CD4-positive, alpha-beta T cell (primary cell): ENCODE measurements around the gene ST3GAL5. TPM values are rescaled to one million over a fixed set of nuclear protein-coding genes. Genes with fewer than 3 reads are reported as not detected.

ENCODE experiments used
- ATAC-seq: fragments of 200-7000 bp; cut with Tn5 transposase; one replicate; pipeline ENCODE4 v1.10.0; 2022; ENCODE audit warnings: mild to moderate bottlenecking; ENCODE audit not compliant: poor library complexity
- CTCF ChIA-PET: fragments of 350-600 bp; sonication (Branson Sonifier 250); formaldehyde crosslinking; loops from one replicate; lab custom pipeline; 2021; ENCODE audit warnings: antibody characterized with exemption, inconsistent platforms; lab: Charles Lee
- POLR2A ChIA-PET: fragments of 350-600 bp; sonication (Branson Sonifier 250); formaldehyde crosslinking; loops from one replicate; lab custom pipeline; 2021; ENCODE audit warnings: antibody characterized with exemption, inconsistent platforms; lab: Charles Lee
- DNase-seq, 14 experiments: peaks; one replicate each; pipeline ENCODE4 v3.0.0-alpha.2; 2013 to 2020; ENCODE audit warnings: mixed read lengths in 2 of 14
- H3K27ac ChIP-seq, 2 donors: one replicate each; pipeline versions ENCODE4 v1.5.1 to v1.7.0; 2013; ENCODE audit warnings: low read length in 2 of 2, low read depth in 1 of 2, mild to moderate bottlenecking in 1 of 2
- H3K27me3 ChIP-seq, 2 experiments: 1 replicate in 1 of 2; 2 replicates in 1 of 2; pipeline versions ENCODE4 v1.6.1 to v1.7.0; 2013; ENCODE audit warnings: low read length in 2 of 2, control low read depth in 1 of 2, mild to moderate bottlenecking in 1 of 2, moderate library complexity in 1 of 2; ENCODE audit not compliant: insufficient read depth in 2 of 2, control insufficient read depth in 1 of 2
- H3K36me3 ChIP-seq: one replicate; pipeline ENCODE4 v1.6.1; 2013; ENCODE audit warnings: low read length, control low read depth; ENCODE audit not compliant: insufficient read depth
- H3K4me1 ChIP-seq: one replicate; pipeline ENCODE4 v1.6.1; 2013; ENCODE audit warnings: low read length, control low read depth; ENCODE audit not compliant: insufficient read depth
- H3K4me3 ChIP-seq: one replicate; pipeline ENCODE4 v1.5.1; 2013; ENCODE audit warnings: mild to moderate bottlenecking, low read length, moderate library complexity
- H3K9me3 ChIP-seq, 2 experiments: 1 replicate in 1 of 2; 2 replicates in 1 of 2; pipeline versions ENCODE4 v1.6.1 to v1.7.0; 2013; ENCODE audit warnings: low read length in 2 of 2, mild to moderate bottlenecking in 2 of 2, control low read depth in 1 of 2, moderate library complexity in 1 of 2; ENCODE audit not compliant: control insufficient read depth in 1 of 2, insufficient read depth in 1 of 2
- H3K27ac Mint-ChIP-seq: one replicate; pipeline ENCODE4 v1.8.0; 2020; ENCODE audit warnings: mixed read lengths
- H3K27me3 Mint-ChIP-seq: one replicate; pipeline ENCODE4 v1.8.0; 2021; ENCODE audit warnings: mixed read lengths
- H3K36me3 Mint-ChIP-seq: one replicate; pipeline ENCODE4 v1.8.0; 2021; ENCODE audit warnings: low read depth, mixed read lengths
- H3K4me1 Mint-ChIP-seq: one replicate; pipeline ENCODE4 v1.8.0; 2021; ENCODE audit warnings: low read depth, mixed read lengths
- H3K4me3 Mint-ChIP-seq: one replicate; pipeline ENCODE4 v1.8.0; 2020; ENCODE audit warnings: mild to moderate bottlenecking, mixed read lengths
- H3K9me3 Mint-ChIP-seq: one replicate; pipeline ENCODE4 v1.8.0; 2020; ENCODE audit warnings: mixed read lengths
- CTCF ChIP-seq: fragments of 200-600 bp; IDR thresholded peaks from one replicate; pipeline ENCODE4 v1.8.0; 2022; ENCODE audit warnings: antibody characterized with exemption, mild to moderate bottlenecking
- intact Hi-C, 2 experiments: fragments of 100-400 bp; cut with DNase I in 1 of 2; cut with micrococcal nuclease in 1 of 2; formaldehyde crosslinking; loops; one replicate each; pipeline versions ENCODE4 v1.15.1 to v1.9.0; 2023 to 2025; cut with DNase I, micrococcal nuclease
- polyA plus RNA-seq, 2 donors: library from polyadenylated mRNA; unstranded; fragments of 120-200 nt; gene quantifications; one replicate each; pipeline ENCODE4 v1.2.1, GENCODE V29; 2013
- total RNA-seq, 174 experiments: library from RNA in 2 of 174; stranded (reverse) in 2 of 174; gene quantifications; one replicate each; pipeline ENCODE4 v1.2.3 and lab custom pipeline; 2021 to 2026

ST3GAL5 gene
- total RNA-seq (10 to 100 TPM; 76.7 to 77.8 TPM), total RNA-seq (lab: John Stamatoyannopoulos, UW) (3.6 to 175 (median 45.0) reads per million in 172 experiments)
- polyA plus RNA-seq (2013, experiment 1 of 2) = 29.4 TPM
- polyA plus RNA-seq (2013, experiment 2 of 2) = 32.1 TPM

- Mint-ChIP-seq H3K4me1 (peaks cover 65% of the 10 kb centered on the region), H3K36me3 (peaks cover 22% of the 10 kb centered on the region), H3K27ac (peak within 1 kb of the TSS; percentile 95), H3K27me3 (no peaks in the 10 kb centered on the region), H3K4me3 (peak within 1 kb of the TSS; percentile 98), H3K9me3 (no peaks in the 10 kb centered on the region)
- TF ChIP-seq CTCF = peak; percentile 87
- ChIA-PET POLR2A (interaction anchor here (0.7 to 5.6 kb wide), 18 partner anchors 12 to 552 kb away, joined by 3 to 81 read pairs (median 6); partner anchors contain the start of genes KDM3A, POLR1A and PTCD3), CTCF (interaction anchor here (0.8 to 5.8 kb wide), 16 partner anchors 10 to 252 kb away, joined by 3 to 71 read pairs (median 8); partner anchors contain the start of genes POLR1A and PTCD3)
- DNase-seq (peak; percentile 84 to 97 (median 92)), ATAC-seq (peak; percentile 81)
- peak within 1 kb of the TSS; percentile 69 to 81 for H3K27ac ChIP-seq
- no peaks in the 10 kb centered on the region for H3K27me3 ChIP-seq
- H3K9me3 ChIP-seq = no peaks in the 10 kb centered on the region
- no peaks in the 10 kb centered on the region for H3K36me3 ChIP-seq
- peaks cover 47% of the 10 kb centered on the region for H3K4me1 ChIP-seq
- peak within 1 kb of the TSS; percentile 88 for H3K4me3 ChIP-seq
- intact Hi-C loops = loop anchor here (1.0 to 2.0 kb wide), 6 partner anchors 36 to 217 kb away; partner anchors contain the start of gene PTCD3 (in 1 of the 2)
These were observed at the start of gene ST3GAL5 for GRCh38 chr2:85888684-85889626. ST3GAL5 (minus strand) TSS chr2:85888990; CDS start chr2:85888905, 85 bp downstream.

GRCh38 chr2:85938456-85938855, 49.7 kb upstream of the ST3GAL5 start:
- Mint-ChIP-seq H3K36me3 (no peaks in the 10 kb centered on the region), H3K4me3 (no peak overlapping the region), H3K9me3 (peaks cover 6% of the 10 kb centered on the region), H3K27ac (no peak overlapping the region), H3K27me3 (no peaks in the 10 kb centered on the region), H3K4me1 (peaks cover 8% of the 10 kb centered on the region)
- DNase-seq = no peak
- intact Hi-C loops = no loop called here
- no peak overlapping the region for H3K27ac ChIP-seq
- H3K27me3 ChIP-seq = no peaks in the 10 kb centered on the region
- no peak for TF ChIP-seq CTCF
- no peaks in the 10 kb centered on the region for H3K36me3 ChIP-seq
- H3K4me3 ChIP-seq = no peak overlapping the region
- POLR2A ChIA-PET = no interaction called here
- H3K9me3 ChIP-seq = peaks cover 14 to 15% of the 10 kb centered on the region in 2 experiments
- CTCF ChIA-PET = interaction anchor here (1.1 kb wide), 1 partner anchor 49 kb away, joined by 3 read pairs; no protein-coding TSS in a partner anchor
- ATAC-seq = no peak
- no peaks in the 10 kb centered on the region for H3K4me1 ChIP-seq

- H3K36me3 ChIP-seq = no peaks in the 10 kb centered on the region
- H3K4me1 Mint-ChIP-seq = peaks cover 15% of the 10 kb centered on the region
- no peaks in the 10 kb centered on the region for H3K36me3 Mint-ChIP-seq
- H3K4me1 ChIP-seq = no peaks in the 10 kb centered on the region
- intact Hi-C loops = no loop called here
- ChIA-PET CTCF (no interaction called here), POLR2A (no interaction called here)
- H3K9me3 ChIP-seq = peaks cover 4 to 7% of the 10 kb centered on the region in 2 experiments
- H3K4me3 Mint-ChIP-seq = no peak overlapping the region
- H3K9me3 Mint-ChIP-seq = no peaks in the 10 kb centered on the region
- ATAC-seq (no peak), DNase-seq (no peak)
- H3K27me3 ChIP-seq = no peaks in the 10 kb centered on the region
- no peak for TF ChIP-seq CTCF
- H3K27ac ChIP-seq = no peak overlapping the region
- no peaks in the 10 kb centered on the region for H3K27me3 Mint-ChIP-seq
- no peak overlapping the region for H3K4me3 ChIP-seq
- H3K27ac Mint-ChIP-seq = no peak overlapping the region
These were observed 48.3 kb upstream of the ST3GAL5 start for GRCh38 chr2:85937069-85937439.
